GM19099 (cell line): ENCODE data around the gene NDC1.

Experiments
- POLR2A ChIP-seq: IDR thresholded peaks from 3 replicates; pipeline ENCODE4 v1.6.1; 2011; ENCODE audit warnings: low read depth; ENCODE audit not compliant: insufficient read length; ENCODE audit errors: extremely low read depth

The NDC1 gene

GRCh38 chr1:53729456-53730223 lies 108.5 kb downstream of the NDC1 start:
- TF ChIP-seq POLR2A = no peak

- no peak for TF ChIP-seq POLR2A
These were observed 109.2 kb downstream of the NDC1 start for GRCh38 chr1:53728702-53729455.

- no peak for TF ChIP-seq POLR2A
These were observed 109.9 kb downstream of the NDC1 start for GRCh38 chr1:53728196-53728595.

- TF ChIP-seq POLR2A = no peak
These were observed 110.5 kb downstream of the NDC1 start for GRCh38 chr1:53727461-53728092.

GRCh38 chr1:53726009-53726600 lies 112.0 kb downstream of the NDC1 start:
- TF ChIP-seq POLR2A = no peak

- no peak for TF ChIP-seq POLR2A
These were observed 112.8 kb downstream of the NDC1 start for GRCh38 chr1:53725238-53725689.

GRCh38 chr1:53722025-53722424 lies 116.1 kb downstream of the NDC1 start:
- no peak for TF ChIP-seq POLR2A

GRCh38 chr1:53721088-53721487 lies 117.0 kb downstream of the NDC1 start:
- no peak for TF ChIP-seq POLR2A

GRCh38 chr1:53719469-53719868 lies 118.6 kb downstream of the NDC1 start:
- no peak for TF ChIP-seq POLR2A

- TF ChIP-seq POLR2A = no peak
These were observed 119.7 kb downstream of the NDC1 start for GRCh38 chr1:53718443-53718842.

GRCh38 chr1:53717025-53717804 lies 120.9 kb downstream of the NDC1 start:
- no peak for TF ChIP-seq POLR2A

GRCh38 chr1:53716150-53716549 lies 121.9 kb downstream of the NDC1 start:
- TF ChIP-seq POLR2A = no peak

GRCh38 chr1:53715478-53715877 lies 122.6 kb downstream of the NDC1 start:
- TF ChIP-seq POLR2A = no peak
